ENCODE data around the gene DNAJB7. TPM values are rescaled to one million over a fixed set of nuclear protein-coding genes. Genes with fewer than 3 reads are reported as not detected.

The DNAJB7 gene
- total RNA-seq, 4 donors from 2014 or later = not detected

- no peaks in the 10 kb centered on the region for H3K9me3 ChIP-seq
- no peak for DNase-seq
- no peak overlapping the region for H3K27ac ChIP-seq
- peaks cover 18% of the 10 kb centered on the region in 2 donors for H3K4me1 ChIP-seq
- intact Hi-C loops (cut with DNase I; ENCODE audit: low total_unique reads) = no loop called here
- H3K27me3 ChIP-seq = no peaks in the 10 kb centered on the region
- H3K36me3 ChIP-seq = no peaks in the 10 kb centered on the region
- in situ Hi-C loops (cut with MboI; ENCODE audit: low sequenced_read_pairs in 4 of 4) = no loop called here
- ATAC-seq = no peak
- TF ChIP-seq CTCF (IDR thresholded peaks at IDR 0.05 in 4 of 5, conservative IDR thresholded peaks at IDR 0.05 in 1 of 5) (no peak), POLR2A (IDR thresholded peaks at IDR 0.05) (no peak)
- H3K4me3 ChIP-seq = no peak overlapping the region
Measured at GRCh38 chr22:40813912-40814315, 48.0 kb downstream of the DNAJB7 start.

Small RNAs within 50 kb of the gene (microRNA-seq; reads per million reads assigned to microRNA genes)
- 2.4 to 2.6 reads per million in 2 donors for gene MIR4766 (ENCODE audit: borderline replicate concordance in 2 of 2)

Other genes with a start within 250 kb of the DNAJB7 start
- gene MRTFA, start 225.4 kb downstream of the DNAJB7 start, total RNA-seq = 10 to 100 TPM; 13.7 to 31.3 (median 22.2) TPM
- gene MCHR1, start 182.6 kb downstream of the DNAJB7 start, total RNA-seq = under 1 TPM in 1 of 4 donors, not detected in 3; 0.95 TPM
- 10 to 100 TPM in 1 of 4 donors, 1 to 10 TPM in 3; 2.6 to 12.2 (median 3.8) TPM for gene SLC25A17, start 42.8 kb downstream of the DNAJB7 start, total RNA-seq
- gene ST13, start 5.5 kb downstream of the DNAJB7 start, total RNA-seq = 100 to 1,000 TPM; 122 to 265 (median 197) TPM
- gene XPNPEP3, start 5.0 kb downstream of the DNAJB7 start, total RNA-seq = 10 to 100 TPM in 1 of 4 donors, 1 to 10 TPM in 3; 3.6 to 12.4 (median 7.4) TPM
- gene RBX1, start 89.3 kb upstream of the DNAJB7 start, total RNA-seq = 10 to 100 TPM; 36.1 to 53.0 (median 46.7) TPM
- gene EP300, start 230.5 kb upstream of the DNAJB7 start, total RNA-seq = 10 to 100 TPM; 29.6 to 53.0 (median 38.0) TPM